Left lung (tissue), 10 donors: ENCODE data around the gene POLD4. TPM values are rescaled to one million over a fixed set of nuclear protein-coding genes. Genes with fewer than 3 reads are reported as not detected.
"Not testable (repeated sequence)": the region's sequence is repeated elsewhere in the genome, so short reads cannot be mapped to it uniquely, and the experiment has no call there.

ENCODE experiments used
- ATAC-seq: fragments of 200-7000 bp; cut with Tn5 transposase; one replicate; pipeline ENCODE4 v1.9.1; 2020; ENCODE audit warnings: moderate library complexity
- DNase-seq, 4 donors: peaks; one replicate each; pipeline ENCODE4 v3.0.0-alpha.2; 2013 to 2020
- H3K27ac ChIP-seq, 2 donors: fragments of 200-600 bp; sonication (generic) in 1 of 2; one replicate each; pipeline versions ENCODE4 v1.5.0 to v1.8.0; 2020 to 2021
- H3K27me3 ChIP-seq, 2 donors: fragments of 200-600 bp; sonication (generic) in 1 of 2; one replicate each; pipeline versions ENCODE4 v1.5.0 to v1.8.0; 2020 to 2021
- H3K36me3 ChIP-seq, 2 donors: fragments of 200-600 bp; sonication (generic) in 1 of 2; one replicate each; pipeline versions ENCODE4 v1.5.0 to v1.8.0; 2020 to 2021
- H3K4me1 ChIP-seq, 2 donors: fragments of 200-600 bp; one replicate each; pipeline ENCODE4 v1.8.0; 2021
- H3K4me3 ChIP-seq, 2 donors: fragments of 200-600 bp; sonication (generic) in 1 of 2; one replicate each; pipeline versions ENCODE4 v1.5.0 to v1.8.0; 2020 to 2021; ENCODE audit warnings: mild to moderate bottlenecking in 1 of 2
- H3K9me3 ChIP-seq, 2 donors: fragments of 200-600 bp; sonication (generic) in 1 of 2; one replicate each; pipeline versions ENCODE4 v1.5.0 to v1.8.0; 2020 to 2021
- CTCF ChIP-seq, 2 donors: fragments of 200-600 bp; sonication (generic) in 1 of 2; IDR thresholded peaks; one replicate each; pipeline versions ENCODE4 v1.5.0 to v1.8.0; 2021; ENCODE audit warnings: antibody characterized with exemption in 2 of 2
- intact Hi-C, 2 donors: fragments of 100-400 bp; cut with DNase I; formaldehyde crosslinking; loops; one replicate each; pipeline versions ENCODE4 v1.11.2 to v1.14.2; 2022
- polyA plus RNA-seq, 6 donors: library from polyadenylated mRNA; unstranded; fragments of 120-200 nt; gene quantifications; one replicate each; pipeline ENCODE4 v1.2.1, GENCODE V29; 2013; ENCODE audit not compliant: insufficient read length in 6 of 6
- total RNA-seq, 2 donors: library from RNA; stranded (reverse); fragmentation: NEBNext Ultra II Directional; extraction: Animal tissue kit (Norgen Biotek cat#: 25700); gene quantifications; one replicate each; pipeline ENCODE4 v1.2.1, GENCODE V29; 2021
- donor health status: DM: no; HTN: yes; CAD: no.
- donor health status: DM: no; HTN: no; CAD: no.

The POLD4 gene
- total and polyA plus RNA-seq, 8 donors = 26.7 to 77.3 (median 33.8) TPM

GRCh38 chr11:67321313-67321871, 32.0 kb downstream of the POLD4 start:
- Histone ChIP-seq H3K9me3 (no peaks in the 10 kb centered on the region), H3K27ac (no peak overlapping the region), H3K4me1 (peaks cover 0 to 14% of the 10 kb centered on the region in 2 donors), H3K27me3 (no peaks in the 10 kb centered on the region), H3K36me3 (no peaks in the 10 kb centered on the region), H3K4me3 (no peak overlapping the region)
- intact Hi-C loops = no loop called here
- DNase-seq (no peak), ATAC-seq (no peak)
- TF ChIP-seq CTCF (IDR thresholded peaks at IDR 0.05) = no peak

- Histone ChIP-seq H3K9me3 (no peaks in the 10 kb centered on the region), H3K36me3 (no peaks in the 10 kb centered on the region), H3K4me1 (peaks cover 0 to 17% of the 10 kb centered on the region in 2 donors), H3K4me3 (no peak overlapping the region), H3K27me3 (no peaks in the 10 kb centered on the region), H3K27ac (no peak overlapping the region)
- intact Hi-C loops = no loop called here
- DNase-seq (no peak), ATAC-seq (no peak)
- no peak for TF ChIP-seq CTCF (IDR thresholded peaks at IDR 0.05)
These were observed 32.7 kb downstream of the POLD4 start for GRCh38 chr11:67320691-67321090.

GRCh38 chr11:67320011-67320410, 33.3 kb downstream of the POLD4 start:
- Histone ChIP-seq H3K27me3 (no peaks in the 10 kb centered on the region), H3K27ac (no peak overlapping the region), H3K4me3 (no peak overlapping the region), H3K4me1 (peaks cover 0 to 17% of the 10 kb centered on the region in 2 donors), H3K9me3 (no peaks in the 10 kb centered on the region), H3K36me3 (no peaks in the 10 kb centered on the region)
- no peak for ATAC-seq
- intact Hi-C loops = no loop called here
- no peak for DNase-seq
- TF ChIP-seq CTCF (IDR thresholded peaks at IDR 0.05) = no peak

GRCh38 chr11:67318876-67319275, 34.5 kb downstream of the POLD4 start:
- intact Hi-C loops, DNase-seq, H3K9me3 ChIP-seq, ATAC-seq, H3K27ac ChIP-seq, H3K36me3 ChIP-seq, H3K27me3 ChIP-seq: not testable (repeated sequence)
- Histone ChIP-seq H3K4me1 (peaks cover 0 to 17% of the 10 kb centered on the region in 2 donors), H3K4me3 (peak overlapping the region in 1 of 2 donors; percentile 88)

GRCh38 chr11:67317888-67318555, 35.3 kb downstream of the POLD4 start:
- ATAC-seq (peak; percentile 46), DNase-seq (peak in 1 of 4 donors; percentile 86)
- peak overlapping the region; percentile 80 to 88 for H3K4me3 ChIP-seq
- H3K9me3 ChIP-seq = no peaks in the 10 kb centered on the region
- peak overlapping the region; percentile 98 to 99 for H3K27ac ChIP-seq
- H3K36me3 ChIP-seq = no peaks in the 10 kb centered on the region
- H3K4me1 ChIP-seq = peaks cover 0 to 24% of the 10 kb centered on the region in 2 donors
- intact Hi-C loops = loop anchor here in 1 of 2 donors (2.0 kb wide), 1 partner anchor 55 kb away; no protein-coding TSS in a partner anchor
- no peaks in the 10 kb centered on the region for H3K27me3 ChIP-seq
- TF ChIP-seq CTCF (IDR thresholded peaks at IDR 0.05) = no peak
